CD4-positive, alpha-beta T cell treated with Interleukin-21 for 1 hour (primary cell): ENCODE results near the gene EFL1.
A peak's percentile ranks its signal among the peaks of the same experiment; 100 is the strongest.

Experiments
- DNase-seq: peaks from one replicate; pipeline ENCODE4 v3.0.0-alpha.2; 2020

The EFL1 gene

GRCh38 chr15:82146576-82146975, 116.0 kb downstream of the EFL1 start:
- no peak for DNase-seq

- DNase-seq = no peak
Measured at GRCh38 chr15:82143390-82144385, 118.8 kb downstream of the EFL1 start.

- DNase-seq = no peak
Measured at GRCh38 chr15:82140886-82141285, 121.6 kb downstream of the EFL1 start.

GRCh38 chr15:82139823-82140268, 122.7 kb downstream of the EFL1 start:
- peak; percentile 27 for DNase-seq

GRCh38 chr15:82138306-82138705, 124.2 kb downstream of the EFL1 start:
- no peak for DNase-seq

GRCh38 chr15:82137261-82137660, 125.3 kb downstream of the EFL1 start:
- no peak for DNase-seq

GRCh38 chr15:82136120-82136519, 126.4 kb downstream of the EFL1 start:
- no peak for DNase-seq

- no peak for DNase-seq
Measured at GRCh38 chr15:82135638-82136037, 126.9 kb downstream of the EFL1 start.

- no peak for DNase-seq
Measured at GRCh38 chr15:82134461-82134860, 128.1 kb downstream of the EFL1 start.

- DNase-seq = no peak
Measured at GRCh38 chr15:82133251-82133650, 129.3 kb downstream of the EFL1 start.

- DNase-seq = no peak
Measured at GRCh38 chr15:82132742-82133141, 129.8 kb downstream of the EFL1 start.

GRCh38 chr15:82132096-82132495, 130.4 kb downstream of the EFL1 start:
- no peak for DNase-seq

GRCh38 chr15:82130248-82130647, 132.3 kb downstream of the EFL1 start:
- no peak for DNase-seq

- DNase-seq = no peak
Measured at GRCh38 chr15:82129761-82130160, 132.8 kb downstream of the EFL1 start.

- no peak for DNase-seq
Measured at GRCh38 chr15:82129149-82129692, 133.3 kb downstream of the EFL1 start.

GRCh38 chr15:82128401-82129148, 134.0 kb downstream of the EFL1 start:
- DNase-seq = no peak

GRCh38 chr15:82127581-82127980, 135.0 kb downstream of the EFL1 start:
- no peak for DNase-seq

- no peak for DNase-seq
Measured at GRCh38 chr15:82126346-82126745, 136.2 kb downstream of the EFL1 start.

- no peak for DNase-seq
Measured at GRCh38 chr15:82124331-82125263, 137.9 kb downstream of the EFL1 start.

- no peak for DNase-seq
Measured at GRCh38 chr15:82122746-82123400, 139.7 kb downstream of the EFL1 start.

- no peak for DNase-seq
Measured at GRCh38 chr15:82118040-82118439, 144.5 kb downstream of the EFL1 start.

GRCh38 chr15:82117296-82117695, 145.2 kb downstream of the EFL1 start:
- DNase-seq = no peak
